Endothelial cell of umbilical vein (primary cell): ENCODE results near the gene CBFB. TPM values are rescaled to one million over a fixed set of nuclear protein-coding genes. Genes with fewer than 3 reads are reported as not detected.

Source experiments
- BruUV-seq: library from RNA; stranded (reverse); fragments of 400-500 nt; replicated peaks from 2 replicates; lab custom pipeline; 2021; lab: Mats Ljungman, UMichigan
- CTCF ChIA-PET: fragments of 300-600, 350-600 bp; sonication (Branson Sonifier 250); formaldehyde crosslinking; loops from one replicate; lab custom pipeline; 2021; ENCODE audit warnings: antibody characterized with exemption, inconsistent platforms; lab: Charles Lee
- POLR2A ChIA-PET: fragments of 300-600, 350-600 bp; sonication (Branson Sonifier 250); formaldehyde crosslinking; loops from one replicate; lab custom pipeline; 2021; ENCODE audit warnings: antibody characterized with exemption, inconsistent platforms; lab: Charles Lee
- DNase-seq: peaks from one replicate; pipeline ENCODE4 v3.0.0-alpha.2; 2011; ENCODE audit warnings: low read depth, low spot score
- FAIRE-seq: peaks from 2 replicates; lab custom pipeline; 2011; peaks lifted over from hg19 to GRCh38; lab: Jason Lieb, UNC
- H2AFZ ChIP-seq: 2 replicates; pipeline ENCODE4 v1.6.0; 2012; ENCODE audit warnings: low read depth, low read length, control low read depth, inconsistent platforms
- H3K27ac ChIP-seq: 2 replicates; pipeline ENCODE4 v1.5.1; 2011; ENCODE audit warnings: low read depth, mild to moderate bottlenecking, control low read depth, low read length, moderate library complexity; ENCODE audit not compliant: insufficient read depth
- H3K27me3 ChIP-seq, 2 experiments: 2 replicates each; pipeline versions ENCODE4 v1.6.0 to v1.6.1; 2011; ENCODE audit warnings: low read length in 2 of 2, mixed read lengths in 1 of 2; ENCODE audit not compliant: control insufficient read depth in 2 of 2, insufficient read depth in 2 of 2
- H3K36me3 ChIP-seq, 2 experiments: 2 replicates in 1 of 2; 3 replicates in 1 of 2; pipeline ENCODE4 v1.5.1; 2011; ENCODE audit warnings: low read length in 2 of 2, mild to moderate bottlenecking in 1 of 2, moderate library complexity in 1 of 2; ENCODE audit not compliant: control insufficient read depth in 2 of 2, insufficient read depth in 2 of 2; ENCODE audit errors: extremely low read depth in 1 of 2
- H3K4me1 ChIP-seq: 3 replicates; pipeline ENCODE4 v1.5.1; 2011; ENCODE audit warnings: mild to moderate bottlenecking, low read length; ENCODE audit not compliant: control insufficient read depth, insufficient read depth; ENCODE audit errors: extremely low read depth
- H3K4me2 ChIP-seq: 2 replicates; pipeline ENCODE4 v1.6.1; 2011; ENCODE audit warnings: low read length, control low read depth, mixed read lengths; ENCODE audit not compliant: insufficient read depth
- H3K4me3 ChIP-seq, 3 experiments: fragments of 200-600 bp in 1 of 3; sonication (generic), shearing (Covaris generic) in 1 of 3; replicated peaks in 1 of 3; 2 replicates each; pipeline ENCODE4 v1.5.1; 2011 to 2016; ENCODE audit warnings: control low read depth in 3 of 3, low read length in 3 of 3, mild to moderate bottlenecking in 2 of 3, inconsistent platforms in 1 of 3, low read depth in 1 of 3, moderate library complexity in 1 of 3; ENCODE audit not compliant: insufficient read depth in 1 of 3
- H3K79me2 ChIP-seq: 2 replicates; pipeline ENCODE4 v1.6.0; 2012; ENCODE audit warnings: low read length, inconsistent platforms; ENCODE audit not compliant: control insufficient read depth, insufficient read depth
- H3K9ac ChIP-seq: replicated peaks from 2 replicates; pipeline ENCODE3; 2011; ENCODE audit warnings: low read length, control low read depth; ENCODE audit not compliant: insufficient read depth; ENCODE audit errors: extremely low read depth
- H3K9me1 ChIP-seq: replicated peaks from 3 replicates; pipeline ENCODE4 v1.6.0; 2011; ENCODE audit warnings: mild to moderate bottlenecking, low read length; ENCODE audit not compliant: control insufficient read depth, insufficient read depth; ENCODE audit errors: extremely low read depth
- H3K9me3 ChIP-seq: replicated peaks from 2 replicates; pipeline ENCODE4 v1.5.1; 2012; ENCODE audit warnings: low read length, inconsistent platforms; ENCODE audit not compliant: control insufficient read depth, insufficient read depth
- H4K20me1 ChIP-seq: replicated peaks from 2 replicates; pipeline ENCODE3; 2011; ENCODE audit warnings: mild to moderate bottlenecking, low read length; ENCODE audit not compliant: control insufficient read depth, insufficient read depth; ENCODE audit errors: extremely low read depth
- CTCF ChIP-seq, 2 donors: IDR thresholded peaks; 1 replicate in 1 of 2; 2 replicates in 1 of 2; pipeline ENCODE4 v1.5.1; 2011; ENCODE audit warnings: low read length in 2 of 2, mild to moderate bottlenecking in 2 of 2, moderate library complexity in 2 of 2, control low read depth in 1 of 2, inconsistent platforms in 1 of 2, low read depth in 1 of 2; ENCODE audit not compliant: insufficient read depth in 1 of 2; ENCODE audit errors: extremely low read depth in 1 of 2
- EZH2 ChIP-seq: IDR thresholded peaks from 2 replicates; pipeline ENCODE4 v1.6.1; 2012; ENCODE audit warnings: borderline replicate concordance, low read depth, mild to moderate bottlenecking, moderate library complexity, low read length, inconsistent platforms; ENCODE audit not compliant: severe bottlenecking
- FOS ChIP-seq: IDR thresholded peaks from 2 replicates; pipeline ENCODE4 v1.6.1; 2011; ENCODE audit warnings: mild to moderate bottlenecking, low read length, moderate library complexity, borderline replicate concordance; ENCODE audit not compliant: insufficient read depth
- GATA2 ChIP-seq: IDR thresholded peaks from 2 replicates; pipeline ENCODE4 v1.7.0; 2011; ENCODE audit warnings: low read depth, mild to moderate bottlenecking, moderate library complexity, mixed read lengths, low read length; ENCODE audit not compliant: insufficient read length, insufficient read depth
- JUN ChIP-seq: IDR thresholded peaks from 2 replicates; pipeline ENCODE4 v1.6.1; 2011; ENCODE audit warnings: borderline replicate concordance, low read depth; ENCODE audit not compliant: insufficient read length, insufficient read depth
- MAX ChIP-seq: IDR thresholded peaks from 2 replicates; pipeline ENCODE4 v1.6.1; 2011; ENCODE audit not compliant: insufficient read depth, insufficient read length
- MYC ChIP-seq: IDR thresholded peaks from one replicate; pipeline ENCODE4 v1.6.1; 2011; ENCODE audit warnings: mild to moderate bottlenecking, low read depth, low read length
- POLR2A ChIP-seq: IDR thresholded peaks from 2 replicates; pipeline ENCODE4 v1.6.1; 2012; ENCODE audit warnings: low read depth, mild to moderate bottlenecking, control low read depth, low read length
- POLR2AphosphoS5 ChIP-seq: IDR thresholded peaks from 2 replicates; pipeline ENCODE4 v1.6.1; 2012; ENCODE audit warnings: low read depth, mild to moderate bottlenecking, control low read depth, low read length, moderate library complexity; ENCODE audit not compliant: insufficient read depth
- dilution Hi-C: fragments of 300-500 bp; cut with MboI; formaldehyde crosslinking; loops from one replicate; pipeline ENCODE4 v1.15.0; 2019; ENCODE audit warnings: low sequenced_read_pairs; ENCODE audit not compliant: extremely low pct_ligation_motif_present
- intact Hi-C: fragments of 100-400 bp; cut with micrococcal nuclease; formaldehyde crosslinking; loops from one replicate; pipeline ENCODE4 v1.10.0; 2022
- polyA plus RNA-seq, 4 experiments: library from polyadenylated mRNA; depleted of rRNA in 3 of 4; stranded (reverse) in 3 of 4; unstranded in 1 of 4; fragments of >200 nt; gene quantifications; 2 replicates each; pipeline versions ENCODE4 v1.2.1 to v1.2.3, GENCODE V29; 2011 to 2012; ENCODE audit warnings: missing spikeins in 1 of 4
- total RNA-seq: library from RNA; stranded (reverse); gene quantifications from 2 replicates; pipeline ENCODE4 v1.2.3, GENCODE V29; 2021

The CBFB gene
- total and polyA plus RNA-seq, 2 donors (not counting 3 experiments of a cell fraction or from before 2014, with no cell fraction given) = 27.8 to 103 TPM

DNA sequence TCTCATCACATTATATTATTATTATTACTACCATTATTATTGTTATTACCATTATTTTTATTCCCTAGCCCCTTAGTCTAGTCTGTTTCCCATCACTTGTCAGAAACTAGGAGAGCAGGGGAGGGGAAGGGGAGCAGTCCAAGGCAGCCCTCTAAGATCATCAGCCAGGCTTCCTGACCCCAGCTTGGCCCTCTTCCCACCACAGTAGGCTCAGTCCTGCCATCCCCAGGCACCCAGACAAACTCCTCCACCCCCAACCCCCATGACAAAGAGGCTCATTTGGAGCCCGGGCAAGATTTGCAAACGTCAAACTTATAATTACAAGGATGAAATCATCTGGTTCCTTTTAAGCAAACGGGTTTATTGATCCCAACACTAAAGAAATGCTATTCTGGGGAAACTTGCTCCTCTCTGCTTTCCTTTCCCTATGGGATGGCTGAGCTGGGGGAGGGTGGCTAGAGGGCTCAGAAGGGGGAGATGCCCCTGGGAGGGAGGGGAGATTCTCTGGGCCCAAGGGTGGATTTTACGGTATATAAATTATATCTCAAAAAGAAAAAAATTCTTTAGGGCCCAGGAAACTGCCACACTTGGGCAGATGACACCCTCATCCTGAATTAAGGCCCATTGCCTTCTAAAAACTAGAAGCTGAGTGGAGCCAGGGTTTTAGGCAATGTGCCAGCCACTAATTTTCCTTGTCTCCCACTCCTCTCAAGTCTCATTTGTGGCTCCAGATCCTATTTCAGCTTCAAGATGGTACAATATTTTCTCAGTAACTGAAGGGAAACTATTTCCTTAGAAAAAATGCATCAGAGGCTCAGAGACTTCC lies 4.4 kb upstream of the CBFB start:
- FAIRE-seq (no peak), DNase-seq (no peak)
- intact Hi-C loops (no loop called here), dilution Hi-C loops (no loop called here)
- Histone ChIP-seq H3K9me1 (no peaks in the 10 kb centered on the region), H2AFZ (no peak overlapping the region), H3K27me3 (no peaks in the 10 kb centered on the region), H3K4me2 (no peak overlapping the region), H3K4me1 (peaks cover 18% of the 10 kb centered on the region), H3K36me3 (no peaks in the 10 kb centered on the region), H3K27ac (no peak overlapping the region), H3K4me3 (no peak overlapping the region), H4K20me1 (no peaks in the 10 kb centered on the region), H3K9ac (no peak overlapping the region), H3K9me3 (no peaks in the 10 kb centered on the region), H3K79me2 (peaks cover 4% of the 10 kb centered on the region)
- POLR2A ChIA-PET = no interaction called here
- no TSS peak for BruUV-seq
- TF ChIP-seq FOS (no peak), MYC (no peak), POLR2AphosphoS5 (no peak), POLR2A (no peak), CTCF (IDR thresholded peaks at IDR 0.05; ENCODE audit: extremely low read depth in 1 of 2, insufficient read depth in 1 of 2, low read depth in 1 of 2, low read length in 2 of 2) (no peak), GATA2 (no peak), MAX (no peak), EZH2 (no peak), JUN (no peak)
- CTCF ChIA-PET = interaction anchor here (9.1 kb wide), 1 partner anchor 129 kb away, joined by 302 read pairs; the partner anchor contains the start of gene B3GNT9
